ENCODE measurements around the gene LORICRIN. TPM values are rescaled to one million over a fixed set of nuclear protein-coding genes. Genes with fewer than 3 reads are reported as not detected.

Gene LORICRIN
- polyA plus RNA-seq, 1 of the 3 experiments (the other 2 are of a cell fraction): not detected

DNA sequence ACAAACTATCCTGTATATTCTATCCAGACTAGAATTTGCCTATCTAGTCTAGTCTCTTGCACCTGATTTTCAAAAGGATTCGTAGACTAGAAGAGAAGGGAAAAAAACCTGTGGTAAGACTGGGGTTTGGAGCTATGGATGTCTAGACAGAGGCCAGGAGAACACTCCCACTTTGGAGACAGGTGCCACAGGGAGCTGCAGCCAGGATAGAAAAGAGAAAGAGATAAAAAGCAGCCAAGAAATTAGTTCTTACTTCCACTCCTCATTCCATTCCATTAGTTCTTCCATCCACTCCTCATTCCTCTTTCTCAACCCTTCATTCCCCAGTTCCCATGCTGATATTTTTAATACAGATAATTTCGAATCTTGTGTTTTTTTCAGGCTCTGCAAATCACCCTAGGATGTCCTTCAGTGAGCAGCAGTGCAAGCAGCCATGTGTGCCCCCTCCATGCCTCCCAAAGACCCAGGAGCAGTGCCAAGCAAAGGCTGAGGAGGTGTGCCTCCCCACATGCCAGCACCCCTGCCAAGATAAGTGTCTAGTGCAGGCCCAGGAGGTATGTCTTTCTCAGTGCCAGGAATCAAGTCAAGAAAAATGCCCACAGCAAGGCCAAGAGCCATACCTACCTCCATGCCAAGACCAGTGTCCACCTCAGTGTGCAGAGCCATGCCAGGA is 41.6 kb upstream of the LORICRIN start:
- H2AFZ ChIP-seq (ENCODE audit: low read depth): no peak overlapping the region
- TF ChIP-seq, protein P1, sequence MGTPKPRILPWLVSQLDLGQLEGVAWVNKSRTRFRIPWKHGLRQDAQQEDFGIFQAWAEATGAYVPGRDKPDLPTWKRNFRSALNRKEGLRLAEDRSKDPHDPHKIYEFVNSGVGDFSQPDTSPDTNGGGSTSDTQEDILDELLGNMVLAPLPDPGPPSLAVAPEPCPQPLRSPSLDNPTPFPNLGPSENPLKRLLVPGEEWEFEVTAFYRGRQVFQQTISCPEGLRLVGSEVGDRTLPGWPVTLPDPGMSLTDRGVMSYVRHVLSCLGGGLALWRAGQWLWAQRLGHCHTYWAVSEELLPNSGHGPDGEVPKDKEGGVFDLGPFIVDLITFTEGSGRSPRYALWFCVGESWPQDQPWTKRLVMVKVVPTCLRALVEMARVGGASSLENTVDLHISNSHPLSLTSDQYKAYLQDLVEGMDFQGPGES (IDR thresholded peaks at IDR 0.05; ENCODE audit: low read depth, low read length): no peak
- TF ChIP-seq RFX5 (IDR thresholded peaks at IDR 0.05; ENCODE audit: low read length) (no peak), ELF1 (IDR thresholded peaks at IDR 0.05) (no peak), RXRA (IDR thresholded peaks at IDR 0.05; ENCODE audit: borderline replicate concordance, low read depth) (no peak), ZBTB33 (IDR thresholded peaks at IDR 0.05; ENCODE audit: borderline replicate concordance, low read depth) (no peak), SIN3A (IDR thresholded peaks at IDR 0.05; ENCODE audit: borderline replicate concordance, low read depth, low read length) (no peak), FOSL2 (IDR thresholded peaks at IDR 0.05; ENCODE audit: borderline replicate concordance, low read depth) (no peak), MAX (IDR thresholded peaks at IDR 0.05; ENCODE audit: low read depth) (no peak), FOXJ3 (CRISPR knock-in tag; IDR thresholded peaks at IDR 0.05) (no peak), TEAD4 (IDR thresholded peaks at IDR 0.05; ENCODE audit: borderline replicate concordance, insufficient read depth) (no peak), MXI1 (IDR thresholded peaks at IDR 0.05; ENCODE audit: low read depth, low read length) (no peak), NFIC (IDR thresholded peaks at IDR 0.05; ENCODE audit: borderline replicate concordance) (no peak), REST (IDR thresholded peaks at IDR 0.05; ENCODE audit: low read depth, low read length) (no peak), EZH2phosphoT487 (IDR thresholded peaks at IDR 0.05; ENCODE audit: borderline replicate concordance, low read depth) (no peak)
- TF ChIP-seq, protein P2, sequence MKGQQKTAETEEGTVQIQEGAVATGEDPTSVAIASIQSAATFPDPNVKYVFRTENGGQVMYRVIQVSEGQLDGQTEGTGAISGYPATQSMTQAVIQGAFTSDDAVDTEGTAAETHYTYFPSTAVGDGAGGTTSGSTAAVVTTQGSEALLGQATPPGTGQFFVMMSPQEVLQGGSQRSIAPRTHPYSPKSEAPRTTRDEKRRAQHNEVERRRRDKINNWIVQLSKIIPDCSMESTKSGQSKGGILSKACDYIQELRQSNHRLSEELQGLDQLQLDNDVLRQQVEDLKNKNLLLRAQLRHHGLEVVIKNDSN (IDR thresholded peaks at IDR 0.05; ENCODE audit: borderline replicate concordance, low read depth): no peak
- ChIA-PET POLR2A (no interaction called here), CTCF (interaction anchor here (1.1 to 1.2 kb wide), 2 partner anchors 9 to 11 kb away, joined by 3 read pairs; no protein-coding TSS in a partner anchor)
- H3K79me2 ChIP-seq (ENCODE audit: insufficient read depth): no peaks in the 10 kb centered on the region
- H3K9me2 ChIP-seq: no peaks in the 10 kb centered on the region
- H3K9ac ChIP-seq: no peak overlapping the region
- no peaks in the 10 kb centered on the region for H3F3A ChIP-seq (replicated peaks; ENCODE audit: insufficient read depth)
- no peak overlapping the region for H3K4me3 ChIP-seq (ENCODE audit: low read depth in 2 of 2, low read length in 1 of 2)
- H3K9me3 ChIP-seq: no peaks in the 10 kb centered on the region
- no peaks in the 10 kb centered on the region for H4K20me1 ChIP-seq (ENCODE audit: insufficient read depth)
- no peak for DNase-seq
- no peaks in the 10 kb centered on the region for H3K36me3 ChIP-seq (replicated peaks in 1 of 2; ENCODE audit: control insufficient read depth in 1 of 2, insufficient read depth in 2 of 2, low read length in 1 of 2)
- no peak overlapping the region for H3K27ac ChIP-seq (ENCODE audit: low read depth in 2 of 2, low read length in 1 of 2)
- peaks cover 13% of the 10 kb centered on the region; the same call in 1 of the 2 replicates for H3K27me3 ChIP-seq (ENCODE audit: insufficient read depth)
- 0% methylated on average over 2 of the region's 2 CpGs for WGBS (ENCODE audit: low lambda C conversion rate)
- no peak overlapping the region for H3K4me2 ChIP-seq
- no peaks in the 10 kb centered on the region for H3K4me1 ChIP-seq (ENCODE audit: control insufficient read depth in 1 of 2, insufficient read depth in 2 of 2, low read depth in 1 of 2, low read length in 1 of 2)

Data from SK-N-SH (cell line).